Subcutaneous abdominal adipose tissue (tissue), 5 donors: ENCODE results near the gene VWA3B.
A peak's percentile ranks its signal among the peaks of the same experiment; 100 is the strongest.
"Not testable (repeated sequence)": the region's sequence is repeated elsewhere in the genome, so short reads cannot be mapped to it uniquely, and the experiment has no call there.

ENCODE experiments used
- H3K27ac ChIP-seq: one replicate; pipeline ENCODE4 v1.7.0; 2013; ENCODE audit warnings: low read depth, mild to moderate bottlenecking, inconsistent platforms, low read length, moderate library complexity
- H3K27me3 ChIP-seq, 5 donors: one replicate each; pipeline ENCODE4 v1.7.0; 2013; ENCODE audit warnings: low read length in 5 of 5, inconsistent platforms in 1 of 5; ENCODE audit not compliant: control insufficient read depth in 5 of 5, insufficient read depth in 4 of 5
- H3K36me3 ChIP-seq, 5 donors: one replicate each; pipeline ENCODE4 v1.7.0; 2013; ENCODE audit warnings: low read length in 5 of 5; ENCODE audit not compliant: control insufficient read depth in 5 of 5, insufficient read depth in 5 of 5
- H3K4me1 ChIP-seq, 5 donors: one replicate each; pipeline ENCODE4 v1.7.0; 2013; ENCODE audit warnings: low read length in 5 of 5, mild to moderate bottlenecking in 3 of 5, moderate library complexity in 1 of 5; ENCODE audit not compliant: control insufficient read depth in 5 of 5, insufficient read depth in 5 of 5
- H3K4me3 ChIP-seq, 5 donors: one replicate each; pipeline ENCODE4 v1.7.0; 2013; ENCODE audit warnings: low read length in 5 of 5, low read depth in 1 of 5
- H3K9ac ChIP-seq, 5 donors: one replicate each; pipeline ENCODE4 v1.7.0; 2013; ENCODE audit warnings: low read length in 5 of 5, mild to moderate bottlenecking in 4 of 5, moderate library complexity in 3 of 5
- H3K9me3 ChIP-seq, 5 donors: one replicate each; pipeline ENCODE4 v1.7.0; 2013; ENCODE audit warnings: low read length in 5 of 5; ENCODE audit not compliant: control insufficient read depth in 5 of 5
- donor health status: healthy.
- donor health status: healthy.
- donor health status: healthy.
- donor health status: healthy.
- donor health status: healthy.

Gene VWA3B

DNA sequence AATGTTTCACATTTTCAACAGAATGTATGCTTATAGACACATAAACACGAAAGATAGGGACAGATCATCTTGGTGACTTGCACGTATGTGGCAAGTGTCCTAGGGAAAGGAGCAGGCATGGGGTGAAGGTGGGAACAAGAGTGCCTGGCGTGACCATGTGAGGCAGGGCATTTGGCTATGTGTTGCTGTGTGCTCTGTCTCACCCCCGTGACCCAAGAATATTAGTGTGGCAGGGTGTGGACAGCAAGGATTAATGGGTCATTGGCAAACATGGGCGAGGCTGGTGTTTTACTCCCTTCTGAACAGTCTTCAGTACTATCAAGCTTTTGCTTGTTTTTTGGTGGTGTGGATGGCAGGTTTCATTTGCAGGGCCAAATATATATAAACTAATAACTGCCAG is 1.3 kb upstream of the VWA3B start:
- Histone ChIP-seq H3K27me3 (peaks cover 5 to 14% (median 12%) of the 10 kb centered on the region in 5 donors), H3K27ac (no peak overlapping the region), H3K9me3 (peaks cover 0 to 8% (median 0%) of the 10 kb centered on the region in 5 donors), H3K4me3 (no peak overlapping the region), H3K4me1 (peaks cover 0 to 20% (median 17%) of the 10 kb centered on the region in 5 donors), H3K9ac (no peak overlapping the region), H3K36me3 (no peaks in the 10 kb centered on the region)

DNA sequence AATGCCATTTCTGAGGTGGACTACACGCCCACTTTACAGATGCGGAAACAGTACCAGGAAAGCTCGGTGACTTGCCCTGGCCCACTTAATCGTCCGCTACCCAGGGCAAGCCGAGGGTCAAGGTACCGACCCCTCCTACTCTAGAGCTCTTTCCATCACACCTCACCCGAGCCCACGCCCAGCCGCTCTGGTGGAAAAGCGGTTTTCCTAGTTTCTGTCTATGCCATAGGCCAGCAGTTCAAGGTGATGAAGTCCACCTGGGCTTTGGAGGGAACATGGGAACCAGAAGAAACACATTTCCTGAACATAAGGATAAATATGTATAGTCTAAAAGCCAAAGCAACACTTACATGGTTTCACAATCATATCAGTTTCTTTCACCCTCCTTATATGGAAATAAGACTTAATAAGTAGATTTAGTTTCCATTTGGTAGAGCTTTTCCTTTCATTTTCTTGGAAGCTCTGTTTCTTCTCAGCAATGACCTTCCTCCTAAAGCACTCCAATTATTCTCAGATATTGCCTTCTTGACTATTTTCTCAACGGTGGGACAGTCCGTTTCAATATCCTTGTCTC is 567 bp downstream of the VWA3B start:
- H3K4me3 ChIP-seq = peak overlapping the region; percentile 37 to 67 (median 55)
- no peak overlapping the region for H3K9ac ChIP-seq
- H3K4me1 ChIP-seq = peaks cover 0 to 20% (median 17%) of the 10 kb centered on the region in 5 donors
- H3K36me3 ChIP-seq = no peaks in the 10 kb centered on the region
- H3K27ac ChIP-seq = no peak overlapping the region
- H3K9me3 ChIP-seq = peaks cover 0 to 8% (median 0%) of the 10 kb centered on the region in 5 donors
- H3K27me3 ChIP-seq = peaks cover 5 to 14% (median 12%) of the 10 kb centered on the region in 5 donors

DNA sequence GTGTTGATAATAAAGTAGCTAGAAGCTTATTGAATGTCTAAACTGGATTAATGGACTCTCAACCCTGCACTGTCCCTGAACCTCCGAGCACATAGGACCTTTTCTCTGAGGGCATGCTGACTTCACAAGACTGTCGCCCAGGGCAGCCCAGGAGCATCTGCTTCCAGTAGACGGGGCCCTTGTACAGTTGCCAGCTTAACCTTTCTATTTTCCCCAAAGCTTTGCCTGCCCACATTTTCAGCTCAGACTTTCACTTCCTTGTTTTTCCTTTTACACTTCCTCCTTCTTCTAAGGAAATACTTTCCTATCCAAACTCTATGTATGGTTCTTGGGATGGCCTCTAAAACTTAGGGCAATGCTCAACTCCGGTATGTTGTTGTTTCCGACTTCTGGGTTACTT is 1.3 kb downstream of the VWA3B start:
- Histone ChIP-seq H3K4me1 (peaks cover 0 to 20% (median 17%) of the 10 kb centered on the region in 5 donors), H3K36me3 (no peaks in the 10 kb centered on the region), H3K9ac (no peak overlapping the region), H3K4me3 (no peak overlapping the region), H3K9me3 (peaks cover 0 to 8% (median 0%) of the 10 kb centered on the region in 5 donors), H3K27me3 (peaks cover 5 to 14% (median 12%) of the 10 kb centered on the region in 5 donors), H3K27ac (no peak overlapping the region)

DNA sequence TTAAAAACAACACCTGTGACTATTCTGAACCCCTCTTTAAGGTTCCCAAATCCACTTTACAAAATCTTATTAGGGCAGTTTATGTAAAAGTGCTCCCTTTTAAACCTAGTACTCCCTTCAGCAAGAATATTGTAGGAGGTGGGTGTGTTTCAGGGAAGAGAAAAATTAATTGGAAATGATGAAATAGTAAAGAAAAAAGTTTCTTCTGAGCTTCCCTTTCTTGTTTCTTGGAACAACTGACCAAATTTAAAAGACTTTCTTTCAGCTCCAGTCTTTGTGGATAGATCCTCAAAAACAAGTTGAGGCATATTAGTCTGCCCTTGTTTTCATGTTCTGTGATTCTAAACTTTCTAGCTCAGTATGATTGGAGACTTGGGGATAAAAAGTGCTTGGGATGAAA is 3.0 kb downstream of the VWA3B start:
- H3K4me1 ChIP-seq = peaks cover 0 to 20% (median 17%) of the 10 kb centered on the region in 5 donors
- no peak overlapping the region for H3K27ac ChIP-seq

DNA sequence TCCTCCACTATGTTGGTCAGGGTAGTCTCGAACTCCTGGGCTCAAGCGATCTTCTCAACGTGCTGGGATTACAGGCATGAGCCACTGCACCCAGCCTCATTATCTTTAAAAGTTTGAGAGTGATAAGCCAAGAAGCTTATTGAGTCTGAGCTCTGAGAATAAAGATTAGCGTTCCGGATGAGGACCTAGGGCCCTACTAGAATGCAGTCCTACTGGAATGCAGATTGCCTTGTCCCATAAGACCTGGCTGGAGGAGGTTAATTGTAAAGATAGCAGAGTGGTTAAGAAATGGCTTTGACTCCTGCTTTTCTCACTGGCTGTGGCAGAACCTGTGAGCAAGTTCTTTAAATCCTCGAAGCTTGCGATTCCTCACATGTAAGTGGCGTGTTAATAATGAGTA is 4.0 kb downstream of the VWA3B start:
- Histone ChIP-seq H3K27ac (no peak overlapping the region), H3K4me3 (no peak overlapping the region), H3K36me3 (no peaks in the 10 kb centered on the region), H3K27me3 (peaks cover 0 to 4% (median 0%) of the 10 kb centered on the region in 5 donors), H3K9ac (no peak overlapping the region), H3K4me1 (peaks cover 0 to 20% (median 17%) of the 10 kb centered on the region in 5 donors), H3K9me3 (peaks cover 0 to 18% (median 5%) of the 10 kb centered on the region in 5 donors)

More for the DNA sequence above, 3.0 kb downstream of the VWA3B start:
- peaks cover 5 to 10% (median 6%) of the 10 kb centered on the region in 5 donors for H3K27me3 ChIP-seq
- H3K9me3 ChIP-seq = peaks cover 0 to 9% (median 0%) of the 10 kb centered on the region in 5 donors
- no peak overlapping the region for H3K4me3 ChIP-seq
- no peaks in the 10 kb centered on the region for H3K36me3 ChIP-seq
- no peak overlapping the region for H3K9ac ChIP-seq

DNA sequence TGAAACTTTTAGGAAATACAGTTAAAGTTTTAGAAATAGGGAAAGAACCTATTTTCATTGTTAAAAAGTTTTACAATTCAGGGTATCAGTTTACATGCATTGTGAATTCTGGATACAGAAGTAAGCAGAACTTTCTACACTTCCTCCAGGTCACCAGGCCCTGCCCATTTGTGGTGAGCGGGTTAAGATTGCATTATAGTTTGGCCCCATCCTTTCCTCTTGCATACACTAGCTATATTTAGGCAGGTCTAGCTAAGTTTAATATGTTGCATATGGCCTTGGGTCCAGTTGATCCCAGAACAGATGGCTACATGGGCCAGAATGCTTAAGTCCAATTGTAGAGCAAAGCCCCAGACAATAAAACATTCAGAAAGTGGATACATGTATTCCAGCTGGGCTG is 4.8 kb downstream of the VWA3B start:
- Histone ChIP-seq H3K4me3 (no peak overlapping the region), H3K4me1 (peaks cover 0 to 13% (median 12%) of the 10 kb centered on the region in 5 donors), H3K36me3 (no peaks in the 10 kb centered on the region), H3K9ac (no peak overlapping the region), H3K27ac (no peak overlapping the region), H3K9me3 (peaks cover 0 to 18% (median 5%) of the 10 kb centered on the region in 5 donors), H3K27me3 (peaks cover 0 to 4% (median 0%) of the 10 kb centered on the region in 5 donors)

DNA sequence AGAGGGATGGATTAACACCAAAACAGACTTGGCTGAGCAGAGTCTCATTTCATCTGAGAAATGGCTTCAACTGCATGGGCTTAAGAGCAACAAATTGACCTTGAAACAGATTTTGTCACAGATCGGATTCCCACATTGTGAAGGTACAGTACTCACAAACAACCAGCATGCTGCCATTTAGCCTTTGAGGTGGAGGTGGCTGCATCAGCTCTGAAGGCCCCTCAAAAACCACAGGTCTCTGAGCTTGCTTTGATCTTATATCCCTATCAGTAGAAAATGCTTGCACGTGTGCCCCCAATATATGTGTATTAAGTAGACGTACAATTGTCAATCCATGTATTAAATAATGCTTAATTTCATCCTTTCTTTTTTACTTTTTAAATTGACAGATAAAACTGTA is 6.2 kb downstream of the VWA3B start:
- Histone ChIP-seq H3K27ac (no peak overlapping the region), H3K27me3 (no peaks in the 10 kb centered on the region), H3K9me3 (peaks cover 0 to 10% (median 7%) of the 10 kb centered on the region in 5 donors), H3K4me3 (no peak overlapping the region), H3K4me1 (no peaks in the 10 kb centered on the region), H3K36me3 (no peaks in the 10 kb centered on the region), H3K9ac (no peak overlapping the region)

DNA sequence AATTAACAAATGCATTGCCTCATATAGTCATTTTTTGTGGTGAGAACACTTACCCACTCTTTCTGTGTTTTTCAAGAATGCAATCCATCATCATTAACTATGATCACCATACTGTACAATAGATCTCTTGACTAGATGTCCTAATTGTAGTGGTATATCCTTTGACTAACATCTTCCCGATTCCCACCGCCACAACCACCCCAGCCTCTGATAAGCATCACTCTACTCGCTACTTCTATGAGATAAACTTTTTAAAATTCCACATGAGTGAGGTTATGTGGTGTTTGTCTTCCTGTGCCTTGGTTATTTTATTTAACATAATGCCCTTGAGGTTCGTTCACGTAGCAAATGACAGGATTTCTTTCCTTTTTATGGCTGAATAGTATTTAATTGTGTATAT is 6.6 kb downstream of the VWA3B start:
- Histone ChIP-seq H3K27ac (no peak overlapping the region), H3K27me3 (no peaks in the 10 kb centered on the region), H3K36me3 (no peaks in the 10 kb centered on the region), H3K9ac (no peak overlapping the region), H3K4me3 (no peak overlapping the region), H3K9me3 (peaks cover 0 to 10% (median 7%) of the 10 kb centered on the region in 5 donors), H3K4me1 (no peaks in the 10 kb centered on the region)

DNA sequence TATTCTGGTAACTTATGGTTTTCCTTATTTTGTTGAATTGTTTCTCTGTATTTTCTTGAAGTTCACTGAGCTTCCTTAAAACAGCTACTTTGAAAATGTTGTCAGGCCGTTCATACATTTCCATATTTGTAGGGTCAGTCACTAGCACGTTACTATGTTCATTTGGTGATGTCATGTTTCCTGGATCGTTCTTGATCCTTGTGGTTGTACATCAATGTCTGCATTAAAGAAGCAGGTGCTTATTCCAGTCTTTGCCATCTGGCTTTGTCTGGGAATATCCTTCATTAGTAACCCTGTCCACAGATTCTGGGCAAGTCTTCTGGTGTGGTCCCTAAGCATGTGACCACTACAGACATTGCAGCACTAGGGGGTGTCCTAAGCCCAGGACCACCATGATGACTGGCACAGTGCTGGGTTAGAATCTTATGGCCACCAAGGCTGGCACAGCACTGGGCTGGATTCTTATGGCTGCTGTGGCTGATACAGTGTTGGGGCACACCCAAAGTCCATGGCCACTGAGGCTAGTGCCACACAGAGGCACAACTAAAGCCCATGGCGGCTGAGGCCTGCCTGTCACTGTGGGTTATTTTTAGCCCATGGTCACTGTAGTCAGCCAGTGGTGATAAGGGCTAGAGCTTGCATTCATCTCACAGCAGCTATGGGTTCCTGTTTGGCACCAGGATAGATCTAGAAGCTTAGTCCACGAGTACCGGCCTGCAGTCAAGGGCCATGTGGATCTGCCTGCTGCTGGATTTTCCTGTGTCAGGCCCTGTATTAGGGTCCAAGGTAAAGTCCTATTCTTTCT is 13.2 kb downstream of the VWA3B start:
- Histone ChIP-seq H3K27me3 (no peaks in the 10 kb centered on the region), H3K27ac (no peak overlapping the region), H3K9ac (no peak overlapping the region), H3K4me1 (peaks cover 0 to 2% (median 0%) of the 10 kb centered on the region in 5 donors), H3K36me3 (no peaks in the 10 kb centered on the region), H3K9me3 (peaks cover 0 to 15% (median 7%) of the 10 kb centered on the region in 5 donors), H3K4me3 (no peak overlapping the region)

DNA sequence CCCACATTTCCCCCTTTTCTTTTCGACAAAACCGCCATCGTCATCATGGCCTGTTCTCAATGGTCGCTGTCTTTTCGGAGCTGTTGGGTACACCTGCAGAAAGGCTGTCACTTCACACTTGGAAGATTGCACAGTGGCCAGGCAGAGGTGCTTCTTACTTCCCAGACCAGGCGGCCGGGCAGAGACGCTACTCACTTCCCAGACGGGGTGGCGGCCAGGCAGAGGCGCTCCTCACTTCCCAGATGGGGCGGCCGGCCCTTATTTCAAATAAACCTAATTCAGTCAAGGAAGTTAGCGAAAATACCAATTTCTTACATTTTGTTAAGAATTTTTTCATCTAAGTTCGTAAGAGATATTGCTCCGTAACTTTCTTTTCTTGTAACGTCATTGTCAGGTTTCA is 15.3 kb downstream of the VWA3B start:
- not testable (repeated sequence) for H3K27ac ChIP-seq, H3K36me3 ChIP-seq, H3K9ac ChIP-seq, H3K4me3 ChIP-seq, H3K27me3 ChIP-seq, H3K4me1 ChIP-seq, H3K9me3 ChIP-seq
